ENCODE data around the gene ERMN. TPM values are rescaled to one million over a fixed set of nuclear protein-coding genes. Genes with fewer than 3 reads are reported as not detected.

The ERMN gene
- total RNA-seq, 1 donor from 2014 or later, result not detected

DNA sequence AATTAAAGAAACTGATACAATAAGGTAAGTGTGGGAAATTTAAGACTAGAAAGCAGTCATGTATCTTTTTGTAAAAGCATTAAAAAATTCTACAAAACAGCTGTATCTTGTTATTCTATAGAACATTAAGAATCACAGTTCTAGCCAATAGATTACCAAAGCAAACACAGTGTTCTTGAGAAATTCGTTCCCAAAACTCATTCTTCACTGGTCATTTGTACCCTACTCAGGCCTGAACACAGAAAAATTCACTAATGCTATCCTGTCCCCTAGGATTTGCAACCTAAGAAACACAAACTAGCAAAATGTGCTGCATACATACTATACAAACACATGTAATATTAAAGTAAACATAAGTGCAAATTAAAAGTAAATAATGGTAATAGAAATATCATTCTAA lies 29.1 kb downstream of the ERMN start:
- no peaks in the 10 kb centered on the region for H3K4me1 ChIP-seq
- H3K36me3 ChIP-seq, result no peaks in the 10 kb centered on the region
- intact Hi-C loops (cut with micrococcal nuclease), result no loop called here
- H3K4me3 ChIP-seq, result no peak overlapping the region
- DNase-seq, result no peak
- no peaks in the 10 kb centered on the region for H3K27me3 ChIP-seq (ENCODE audit: low read depth)
- H3K27ac ChIP-seq (replicated peaks), result no peak overlapping the region
- TF ChIP-seq, protein P1, sequence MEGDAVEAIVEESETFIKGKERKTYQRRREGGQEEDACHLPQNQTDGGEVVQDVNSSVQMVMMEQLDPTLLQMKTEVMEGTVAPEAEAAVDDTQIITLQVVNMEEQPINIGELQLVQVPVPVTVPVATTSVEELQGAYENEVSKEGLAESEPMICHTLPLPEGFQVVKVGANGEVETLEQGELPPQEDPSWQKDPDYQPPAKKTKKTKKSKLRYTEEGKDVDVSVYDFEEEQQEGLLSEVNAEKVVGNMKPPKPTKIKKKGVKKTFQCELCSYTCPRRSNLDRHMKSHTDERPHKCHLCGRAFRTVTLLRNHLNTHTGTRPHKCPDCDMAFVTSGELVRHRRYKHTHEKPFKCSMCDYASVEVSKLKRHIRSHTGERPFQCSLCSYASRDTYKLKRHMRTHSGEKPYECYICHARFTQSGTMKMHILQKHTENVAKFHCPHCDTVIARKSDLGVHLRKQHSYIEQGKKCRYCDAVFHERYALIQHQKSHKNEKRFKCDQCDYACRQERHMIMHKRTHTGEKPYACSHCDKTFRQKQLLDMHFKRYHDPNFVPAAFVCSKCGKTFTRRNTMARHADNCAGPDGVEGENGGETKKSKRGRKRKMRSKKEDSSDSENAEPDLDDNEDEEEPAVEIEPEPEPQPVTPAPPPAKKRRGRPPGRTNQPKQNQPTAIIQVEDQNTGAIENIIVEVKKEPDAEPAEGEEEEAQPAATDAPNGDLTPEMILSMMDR (IDR thresholded peaks at IDR 0.05; ENCODE audit: borderline replicate concordance), result no peak
- no peaks in the 10 kb centered on the region for H3K9me3 ChIP-seq (replicated peaks)

GRCh38 chr2:157292853-157293252 lies 32.8 kb downstream of the ERMN start:
- TF ChIP-seq, protein P1 (IDR thresholded peaks at IDR 0.05; ENCODE audit: borderline replicate concordance), result no peak
- no peak for DNase-seq

DNA sequence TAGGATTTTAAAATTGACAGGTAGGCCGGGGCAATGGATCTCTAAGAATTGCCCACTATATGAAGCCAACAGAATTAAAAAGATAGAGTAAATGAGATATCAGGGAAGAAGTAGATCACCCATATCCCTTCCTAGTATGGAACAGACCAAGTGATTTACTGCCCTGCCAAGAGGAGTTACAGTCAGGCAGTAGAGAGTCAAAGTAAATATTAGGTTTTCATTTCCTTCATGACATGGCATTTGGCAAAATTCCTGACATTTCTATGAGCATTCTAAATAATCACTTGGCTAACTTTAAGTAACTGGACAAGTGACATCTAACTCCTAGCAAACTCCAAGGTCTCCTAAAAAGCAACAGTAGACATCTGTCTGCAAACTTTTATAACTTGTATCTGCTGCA lies 34.6 kb downstream of the ERMN start:
- Histone ChIP-seq H3K9me3 (replicated peaks) (no peaks in the 10 kb centered on the region), H3K27me3 (ENCODE audit: low read depth) (no peaks in the 10 kb centered on the region), H3K4me3 (no peak overlapping the region), H3K4me1 (no peaks in the 10 kb centered on the region), H3K36me3 (no peaks in the 10 kb centered on the region), H3K27ac (replicated peaks) (no peak overlapping the region)
- DNase-seq, result no peak
- intact Hi-C loops (cut with micrococcal nuclease), result no loop called here
- TF ChIP-seq, protein P1 (IDR thresholded peaks at IDR 0.05; ENCODE audit: borderline replicate concordance), result no peak

More at GRCh38 chr2:157292853-157293252, 32.8 kb downstream of the ERMN start:
- no peaks in the 10 kb centered on the region for H3K36me3 ChIP-seq
- no peak overlapping the region for H3K4me3 ChIP-seq
- no peaks in the 10 kb centered on the region for H3K4me1 ChIP-seq
- H3K9me3 ChIP-seq (replicated peaks), result no peaks in the 10 kb centered on the region
- intact Hi-C loops (cut with micrococcal nuclease), result no loop called here
- H3K27ac ChIP-seq (replicated peaks), result no peak overlapping the region
- H3K27me3 ChIP-seq (ENCODE audit: low read depth), result no peaks in the 10 kb centered on the region

GRCh38 chr2:157290525-157290924 lies 35.1 kb downstream of the ERMN start:
- Histone ChIP-seq H3K4me1 (no peaks in the 10 kb centered on the region), H3K4me3 (no peak overlapping the region), H3K36me3 (no peaks in the 10 kb centered on the region), H3K27ac (replicated peaks) (no peak overlapping the region), H3K9me3 (replicated peaks) (no peaks in the 10 kb centered on the region), H3K27me3 (ENCODE audit: low read depth) (no peaks in the 10 kb centered on the region)
- TF ChIP-seq, protein P1 (IDR thresholded peaks at IDR 0.05; ENCODE audit: borderline replicate concordance), result no peak
- DNase-seq, result no peak
- intact Hi-C loops (cut with micrococcal nuclease), result no loop called here

DNA sequence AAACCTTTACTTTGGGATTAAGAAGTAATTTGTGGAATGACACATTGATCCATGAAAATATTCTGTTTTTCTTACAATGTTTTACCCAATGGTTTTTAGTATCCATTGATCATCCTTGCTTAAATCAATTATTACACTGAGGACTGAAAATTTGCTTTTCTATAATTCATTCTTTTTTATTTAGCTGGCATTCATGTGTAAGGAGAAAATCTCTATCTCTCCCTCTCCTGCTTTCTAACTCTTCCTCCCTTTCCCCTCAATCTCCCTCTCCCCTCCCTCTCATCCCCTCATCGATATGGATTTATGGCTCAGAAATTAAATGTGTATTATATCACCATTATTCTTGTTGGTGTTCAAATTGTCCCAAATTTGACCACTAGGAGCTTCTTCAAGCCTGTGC lies 38.5 kb downstream of the ERMN start:
- TF ChIP-seq, protein P1 (IDR thresholded peaks at IDR 0.05; ENCODE audit: borderline replicate concordance), result no peak
- DNase-seq, result no peak
- H3K27ac ChIP-seq (replicated peaks), result no peak overlapping the region
- no peaks in the 10 kb centered on the region for H3K9me3 ChIP-seq (replicated peaks)
- no peak overlapping the region for H3K4me3 ChIP-seq
- H3K36me3 ChIP-seq, result no peaks in the 10 kb centered on the region
- H3K4me1 ChIP-seq, result no peaks in the 10 kb centered on the region
- intact Hi-C loops (cut with micrococcal nuclease), result no loop called here
- H3K27me3 ChIP-seq (ENCODE audit: low read depth), result no peaks in the 10 kb centered on the region

DNA sequence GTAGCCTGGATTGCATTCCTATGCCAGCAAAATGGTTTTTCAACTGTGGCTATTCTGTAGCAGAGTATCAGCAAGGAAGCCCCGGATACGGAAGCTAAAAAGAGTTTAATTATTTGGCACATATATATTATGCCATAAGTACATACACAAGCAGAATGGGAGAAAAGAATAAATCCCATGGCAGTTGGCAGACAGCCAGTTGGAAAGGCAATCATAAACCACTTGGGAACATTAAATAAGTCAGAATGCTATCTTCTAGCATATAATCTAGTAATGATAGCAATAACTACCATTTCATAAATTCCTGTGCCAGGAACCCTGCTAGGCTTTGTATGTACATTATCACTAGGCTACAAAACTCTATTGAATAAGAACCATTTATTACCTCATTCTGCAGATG lies 42.2 kb downstream of the ERMN start:
- peaks cover 14% of the 10 kb centered on the region for H3K9me3 ChIP-seq (replicated peaks)
- H3K36me3 ChIP-seq, result no peaks in the 10 kb centered on the region
- peaks cover 4% of the 10 kb centered on the region for H3K27me3 ChIP-seq (ENCODE audit: low read depth)
- no peak overlapping the region for H3K27ac ChIP-seq (replicated peaks)
- H3K4me1 ChIP-seq, result no peaks in the 10 kb centered on the region
- intact Hi-C loops (cut with micrococcal nuclease), result no loop called here
- no peak overlapping the region for H3K4me3 ChIP-seq
- DNase-seq, result no peak
- TF ChIP-seq, protein P1 (IDR thresholded peaks at IDR 0.05; ENCODE audit: borderline replicate concordance), result no peak
